GM13976 (cell line): Measurements from ENCODE around the gene ADRB1.

Experiments used
- DNase-seq: peaks from one replicate; pipeline ENCODE4 v3.0.0; 2012; ENCODE audit warnings: low spot score
- in situ Hi-C: fragments of 300-500 bp; cut with MboI; formaldehyde crosslinking; loops from one replicate; pipeline ENCODE4 v1.12.0; 2022; ENCODE audit warnings: low sequenced_read_pairs, mixed read lengths, inconsistent platforms; ENCODE audit not compliant: unreplicated experiment
- TF ChIP-seq, protein P1 (sequence below): IDR thresholded peaks from 2 replicates; pipeline ENCODE4 v1.5.1; 2012; ENCODE audit warnings: borderline replicate concordance, mild to moderate bottlenecking; ENCODE audit not compliant: insufficient read depth; ENCODE audit errors: extremely low read depth, missing control alignments, control extremely low read depth

ADRB1 gene

DNA sequence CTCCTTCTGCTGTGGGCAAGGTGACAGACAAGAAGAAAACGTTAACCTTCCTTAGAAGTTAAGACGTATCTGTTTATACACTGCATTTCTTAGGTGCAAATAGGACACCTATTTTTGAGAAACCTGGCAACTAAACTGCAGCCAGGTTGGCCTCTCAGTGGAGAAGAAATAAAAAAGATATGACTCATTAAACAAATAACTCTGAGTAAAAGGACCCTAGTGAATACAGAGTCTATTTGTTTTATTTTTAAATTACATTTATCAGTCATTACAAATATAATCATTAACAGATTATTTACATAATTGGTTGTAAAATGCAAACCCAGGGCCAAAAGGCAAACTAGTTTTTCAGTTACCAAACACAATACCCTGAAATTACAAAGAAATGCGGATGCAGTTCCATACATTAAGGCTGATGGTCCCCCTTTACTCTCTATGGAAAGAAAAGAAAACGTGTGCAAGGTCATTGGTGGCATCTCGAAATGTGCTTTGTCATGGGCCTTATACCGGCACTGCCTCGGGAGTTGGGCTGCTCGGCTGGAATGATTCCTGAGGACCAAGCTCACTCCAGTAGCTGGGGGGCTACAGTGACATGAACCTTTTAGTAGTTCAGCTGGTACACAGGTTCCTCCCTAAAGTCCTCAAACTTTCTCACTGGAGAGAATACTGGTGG lies 38.4 kb downstream of the ADRB1 start:
- TF ChIP-seq, protein P1, sequence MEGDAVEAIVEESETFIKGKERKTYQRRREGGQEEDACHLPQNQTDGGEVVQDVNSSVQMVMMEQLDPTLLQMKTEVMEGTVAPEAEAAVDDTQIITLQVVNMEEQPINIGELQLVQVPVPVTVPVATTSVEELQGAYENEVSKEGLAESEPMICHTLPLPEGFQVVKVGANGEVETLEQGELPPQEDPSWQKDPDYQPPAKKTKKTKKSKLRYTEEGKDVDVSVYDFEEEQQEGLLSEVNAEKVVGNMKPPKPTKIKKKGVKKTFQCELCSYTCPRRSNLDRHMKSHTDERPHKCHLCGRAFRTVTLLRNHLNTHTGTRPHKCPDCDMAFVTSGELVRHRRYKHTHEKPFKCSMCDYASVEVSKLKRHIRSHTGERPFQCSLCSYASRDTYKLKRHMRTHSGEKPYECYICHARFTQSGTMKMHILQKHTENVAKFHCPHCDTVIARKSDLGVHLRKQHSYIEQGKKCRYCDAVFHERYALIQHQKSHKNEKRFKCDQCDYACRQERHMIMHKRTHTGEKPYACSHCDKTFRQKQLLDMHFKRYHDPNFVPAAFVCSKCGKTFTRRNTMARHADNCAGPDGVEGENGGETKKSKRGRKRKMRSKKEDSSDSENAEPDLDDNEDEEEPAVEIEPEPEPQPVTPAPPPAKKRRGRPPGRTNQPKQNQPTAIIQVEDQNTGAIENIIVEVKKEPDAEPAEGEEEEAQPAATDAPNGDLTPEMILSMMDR, result no peak
- no peak for DNase-seq
- in situ Hi-C loops, result no loop called here

DNA sequence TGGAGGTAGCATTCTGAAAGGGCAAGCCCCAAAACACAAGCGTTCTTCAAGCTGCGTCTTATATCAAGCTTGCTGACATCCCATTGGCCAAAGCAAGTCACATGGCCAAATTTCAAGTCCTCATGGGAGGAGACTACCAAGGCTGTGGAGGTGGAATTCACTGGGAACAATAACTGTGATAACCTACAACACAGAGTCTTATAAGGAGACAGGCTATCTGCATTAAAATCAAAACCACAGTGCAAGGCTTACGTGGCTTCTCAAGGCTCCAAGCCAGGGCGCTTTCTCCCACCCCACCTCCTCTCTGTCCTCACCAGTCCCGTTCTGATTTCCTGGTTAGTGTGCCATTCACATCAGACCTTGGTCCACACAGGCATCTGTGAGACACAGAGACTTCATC lies 39.4 kb downstream of the ADRB1 start:
- in situ Hi-C loops, result no loop called here
- no peak for DNase-seq
- TF ChIP-seq, protein P1, result no peak

DNA sequence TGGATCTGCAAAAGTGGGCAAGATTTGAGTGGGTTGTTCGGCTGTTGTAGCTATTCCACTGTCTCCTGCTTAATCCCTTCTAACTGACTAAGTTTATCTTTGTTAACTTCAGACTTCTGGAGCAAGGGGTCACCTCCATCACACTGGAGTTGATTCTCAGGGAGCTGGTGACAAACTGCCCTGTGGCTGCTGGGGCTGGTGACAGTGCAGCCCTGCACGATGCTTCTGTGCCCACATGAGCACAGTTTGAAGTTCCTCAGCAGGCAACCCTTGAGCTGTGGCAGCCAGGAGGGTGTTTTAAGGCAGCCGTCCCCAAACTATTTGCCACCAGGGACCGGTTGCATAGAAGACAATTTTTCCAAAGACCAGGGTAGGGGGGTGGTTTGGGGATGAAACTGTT lies 40.5 kb downstream of the ADRB1 start:
- TF ChIP-seq, protein P1, result no peak
- DNase-seq, result no peak
- in situ Hi-C loops, result no loop called here

DNA sequence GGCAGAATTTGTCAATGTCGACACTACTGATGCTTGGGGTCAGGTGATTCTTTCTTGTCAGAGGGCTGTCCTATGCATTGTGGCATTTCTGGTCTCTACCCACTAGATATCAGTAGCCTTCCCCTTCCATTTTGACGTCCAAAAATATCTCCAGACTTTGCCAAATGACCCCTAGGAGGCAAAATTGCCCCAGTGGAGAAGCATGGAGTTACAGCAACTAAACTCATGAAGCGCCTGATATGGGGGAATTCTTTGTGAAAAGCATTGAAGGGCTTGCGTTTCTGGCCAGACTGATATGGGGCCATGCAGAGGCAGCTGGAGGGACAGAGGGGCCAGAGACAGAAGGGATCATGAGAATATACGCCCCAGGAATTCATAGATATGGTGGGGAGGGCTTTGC lies 43.6 kb downstream of the ADRB1 start:
- TF ChIP-seq, protein P1, result no peak
- DNase-seq, result no peak
- in situ Hi-C loops, result no loop called here

DNA sequence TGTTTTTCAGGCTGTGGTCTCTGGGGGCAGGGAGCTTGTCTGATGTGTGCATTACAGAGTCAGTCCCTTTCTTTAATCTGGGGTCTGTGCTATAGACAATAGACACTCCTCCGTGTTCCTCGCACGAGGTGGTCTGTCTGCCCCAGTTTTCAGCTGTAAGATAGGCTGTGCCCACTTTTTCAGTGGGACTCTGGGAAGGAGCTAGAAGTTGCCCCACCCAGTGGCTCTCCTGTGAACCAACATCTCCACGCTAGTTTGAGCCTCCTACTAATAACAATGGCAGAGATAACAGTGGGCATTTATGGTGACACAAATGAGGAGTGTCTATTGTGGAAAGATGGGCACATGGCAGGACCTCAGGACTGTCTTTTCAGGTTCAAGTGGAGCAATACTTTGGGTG lies 44.0 kb downstream of the ADRB1 start:
- TF ChIP-seq, protein P1, result no peak
- in situ Hi-C loops, result no loop called here
- no peak for DNase-seq

DNA sequence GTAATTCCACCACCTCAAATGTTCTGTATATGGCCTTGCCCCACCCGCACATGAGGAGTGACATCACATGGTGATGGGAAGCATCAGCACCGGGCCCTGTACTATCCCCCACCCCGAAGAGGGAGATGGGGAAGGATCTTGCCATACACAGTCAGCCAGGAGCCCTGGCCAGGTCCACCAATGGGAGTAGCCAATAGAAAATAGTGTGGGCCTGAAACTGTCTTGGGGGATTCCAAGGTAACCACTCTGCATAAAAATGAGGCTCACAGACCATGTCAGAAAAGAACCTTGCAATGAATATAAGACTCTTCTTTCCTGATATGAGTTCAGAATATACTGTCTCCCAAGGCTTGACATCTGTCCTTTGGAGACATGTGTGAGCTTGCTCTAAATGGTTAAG lies 51.1 kb downstream of the ADRB1 start:
- in situ Hi-C loops, result no loop called here
- TF ChIP-seq, protein P1, result no peak
- DNase-seq, result peak; percentile 63
